HG03159 (cell line): ENCODE measurements around the gene TMEM212.
"Not testable (repeated sequence)": the region's sequence is repeated elsewhere in the genome, so short reads cannot be mapped to it uniquely, and the experiment has no call there.

ENCODE experiments used
- ATAC-seq: cut with Tn5 transposase; IDR thresholded peaks from one replicate; pipeline ENCODE4 v1.9.1; 2021; ENCODE audit warnings: mild to moderate bottlenecking, moderate library complexity; ENCODE audit not compliant: unreplicated experiment

TMEM212 gene

GRCh38 chr3:171854649-171855305 is 11.6 kb downstream of the TMEM212 start:
- no peak for ATAC-seq

GRCh38 chr3:171858770-171859169 is 15.6 kb downstream of the TMEM212 start:
- not testable (repeated sequence) for ATAC-seq

- ATAC-seq: no peak
Observed at GRCh38 chr3:171860830-171861535, 17.8 kb downstream of the TMEM212 start.

GRCh38 chr3:171862392-171862791 is 19.2 kb downstream of the TMEM212 start:
- ATAC-seq: no peak

- no peak for ATAC-seq
Observed at GRCh38 chr3:171862993-171863521, 19.9 kb downstream of the TMEM212 start.

- ATAC-seq: no peak
Observed at GRCh38 chr3:171863920-171864319, 20.8 kb downstream of the TMEM212 start.

- ATAC-seq: no peak
Observed at GRCh38 chr3:171865191-171865865, 22.2 kb downstream of the TMEM212 start.

- no peak for ATAC-seq
Observed at GRCh38 chr3:171867981-171868380, 24.8 kb downstream of the TMEM212 start.

GRCh38 chr3:171871392-171872274 is 28.5 kb downstream of the TMEM212 start:
- ATAC-seq: no peak

- no peak for ATAC-seq
Observed at GRCh38 chr3:171873580-171873979, 30.4 kb downstream of the TMEM212 start.

- no peak for ATAC-seq
Observed at GRCh38 chr3:171874251-171874681, 31.1 kb downstream of the TMEM212 start.

GRCh38 chr3:171874879-171875278 is 31.7 kb downstream of the TMEM212 start:
- ATAC-seq: no peak

- ATAC-seq: no peak
Observed at GRCh38 chr3:171875923-171876412, 32.8 kb downstream of the TMEM212 start.

- no peak for ATAC-seq
Observed at GRCh38 chr3:171876680-171877147, 33.6 kb downstream of the TMEM212 start.

GRCh38 chr3:171878461-171879225 is 35.5 kb downstream of the TMEM212 start:
- no peak for ATAC-seq

GRCh38 chr3:171879472-171879871 is 36.3 kb downstream of the TMEM212 start:
- ATAC-seq: no peak

GRCh38 chr3:171880101-171880870 is 37.1 kb downstream of the TMEM212 start:
- no peak for ATAC-seq

GRCh38 chr3:171881251-171881650 is 38.1 kb downstream of the TMEM212 start:
- no peak for ATAC-seq
